Activated CD8-positive, alpha-beta T cell treated with anti-CD3 and anti-CD28 coated beads for 36 hours (primary cell): ENCODE measurements around the gene ESPL1. TPM values are rescaled to one million over a fixed set of nuclear protein-coding genes. Genes with fewer than 3 reads are reported as not detected.

Experiments used
- ATAC-seq: fragments of 200-7000 bp; cut with Tn5 transposase; one replicate; pipeline ENCODE4 v1.10.0; 2021; ENCODE audit warnings: mild to moderate bottlenecking, moderate library complexity
- CTCF ChIA-PET: fragments of 350-600 bp; sonication (Branson Sonifier 250); formaldehyde crosslinking; loops from one replicate; lab custom pipeline; 2021; ENCODE audit warnings: antibody characterized with exemption; lab: Charles Lee
- POLR2A ChIA-PET: fragments of 350-600 bp; sonication (Branson Sonifier 250); formaldehyde crosslinking; loops from one replicate; lab custom pipeline; 2021; ENCODE audit warnings: antibody characterized with exemption; lab: Charles Lee
- DNase-seq: peaks from one replicate; pipeline ENCODE4 v3.0.0-alpha.2; 2020
- H3K27ac Mint-ChIP-seq: one replicate; pipeline ENCODE4 v1.8.0; 2021; ENCODE audit warnings: mild to moderate bottlenecking, mixed read lengths
- H3K27me3 Mint-ChIP-seq: one replicate; pipeline ENCODE4 v1.8.0; 2021; ENCODE audit warnings: mixed read lengths
- H3K36me3 Mint-ChIP-seq: one replicate; pipeline ENCODE4 v1.8.0; 2021; ENCODE audit warnings: low read depth, mixed read lengths
- H3K4me1 Mint-ChIP-seq: one replicate; pipeline ENCODE4 v1.8.0; 2021; ENCODE audit warnings: low read depth, mixed read lengths
- H3K4me3 Mint-ChIP-seq: one replicate; pipeline ENCODE4 v1.8.0; 2021; ENCODE audit warnings: mild to moderate bottlenecking, moderate library complexity, mixed read lengths
- H3K9me3 Mint-ChIP-seq: one replicate; pipeline ENCODE4 v1.8.0; 2021; ENCODE audit warnings: mixed read lengths
- intact Hi-C: fragments of 100-400 bp; cut with micrococcal nuclease; formaldehyde crosslinking; loops from one replicate; pipeline ENCODE4 v1.10.0; 2022
- total RNA-seq, 2 experiments: library from RNA; stranded (reverse); gene quantifications; one replicate each; pipeline ENCODE4 v1.2.3, GENCODE V29; 2021
- TF ChIP-seq, protein P1 (sequence below): fragments of 200-600 bp; IDR thresholded peaks from one replicate; pipeline ENCODE4 v1.8.0; 2022; ENCODE audit warnings: antibody characterized with exemption, mild to moderate bottlenecking

The ESPL1 gene
- total RNA-seq, 2 experiments from 2014 or later: 62.1 to 63.4 TPM

- intact Hi-C loops: no loop called here
- Mint-ChIP-seq H3K27me3 (no peaks in the 10 kb centered on the region), H3K36me3 (peaks cover 2% of the 10 kb centered on the region), H3K9me3 (no peaks in the 10 kb centered on the region), H3K4me3 (peak overlapping the region; percentile 78), H3K27ac (peak overlapping the region; percentile 89), H3K4me1 (peaks cover 62% of the 10 kb centered on the region)
- POLR2A ChIA-PET: interaction anchor here (0.6 to 1.0 kb wide), 2 partner anchors 13 to 24 kb away, joined by 3 read pairs; no protein-coding TSS in a partner anchor
- ATAC-seq (no peak), DNase-seq (peak; percentile 46)
- TF ChIP-seq, protein P1, sequence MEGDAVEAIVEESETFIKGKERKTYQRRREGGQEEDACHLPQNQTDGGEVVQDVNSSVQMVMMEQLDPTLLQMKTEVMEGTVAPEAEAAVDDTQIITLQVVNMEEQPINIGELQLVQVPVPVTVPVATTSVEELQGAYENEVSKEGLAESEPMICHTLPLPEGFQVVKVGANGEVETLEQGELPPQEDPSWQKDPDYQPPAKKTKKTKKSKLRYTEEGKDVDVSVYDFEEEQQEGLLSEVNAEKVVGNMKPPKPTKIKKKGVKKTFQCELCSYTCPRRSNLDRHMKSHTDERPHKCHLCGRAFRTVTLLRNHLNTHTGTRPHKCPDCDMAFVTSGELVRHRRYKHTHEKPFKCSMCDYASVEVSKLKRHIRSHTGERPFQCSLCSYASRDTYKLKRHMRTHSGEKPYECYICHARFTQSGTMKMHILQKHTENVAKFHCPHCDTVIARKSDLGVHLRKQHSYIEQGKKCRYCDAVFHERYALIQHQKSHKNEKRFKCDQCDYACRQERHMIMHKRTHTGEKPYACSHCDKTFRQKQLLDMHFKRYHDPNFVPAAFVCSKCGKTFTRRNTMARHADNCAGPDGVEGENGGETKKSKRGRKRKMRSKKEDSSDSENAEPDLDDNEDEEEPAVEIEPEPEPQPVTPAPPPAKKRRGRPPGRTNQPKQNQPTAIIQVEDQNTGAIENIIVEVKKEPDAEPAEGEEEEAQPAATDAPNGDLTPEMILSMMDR: no peak
- CTCF ChIA-PET: interaction anchor here (1.1 to 2.3 kb wide), 4 partner anchors 10 to 64 kb away, joined by 4 to 9 read pairs (median 4); no protein-coding TSS in a partner anchor
These were observed 44.6 kb upstream of the ESPL1 start for GRCh38 chr12:53223389-53224060.

DNA sequence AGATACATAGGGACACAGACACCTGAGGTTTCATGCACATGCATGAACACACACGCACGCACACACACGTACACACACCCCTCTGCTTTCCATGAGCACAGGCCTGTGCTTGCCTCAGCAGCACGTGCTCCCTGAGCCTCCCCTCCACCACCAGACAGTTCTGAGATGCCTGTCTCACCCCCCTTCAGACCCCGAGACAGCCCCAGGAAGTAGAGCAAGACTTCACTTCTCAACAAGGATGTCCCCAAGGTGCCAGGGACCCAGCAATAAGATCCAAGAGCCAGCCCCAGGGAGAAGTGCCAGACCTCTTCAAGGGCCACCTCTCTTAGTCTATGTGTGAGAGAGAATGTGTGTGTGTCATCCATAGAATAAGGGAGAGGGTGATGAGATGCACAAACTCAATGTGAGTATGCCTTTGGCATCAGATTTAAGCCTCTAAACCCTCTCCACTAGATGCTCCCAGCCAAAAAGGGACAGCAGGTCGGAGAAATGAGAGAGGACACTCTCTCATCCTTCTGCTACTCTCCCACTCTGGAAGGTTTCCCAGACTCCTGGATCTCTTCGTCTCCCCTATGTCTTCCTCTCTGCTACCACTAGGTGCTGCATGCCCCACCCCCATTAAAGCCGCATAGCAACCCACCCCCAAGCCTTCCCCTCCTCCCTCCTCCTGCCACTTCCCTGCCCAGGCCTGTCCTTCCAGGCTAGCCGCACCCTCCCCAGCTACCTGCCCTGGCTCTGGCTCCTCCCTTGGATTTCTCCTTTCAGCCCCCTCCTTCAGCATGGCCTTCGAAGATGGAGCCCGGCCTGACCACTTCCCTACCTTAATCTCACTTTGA, 43.8 kb upstream of the ESPL1 start:
- POLR2A ChIA-PET: interaction anchor here (0.8 to 1.1 kb wide), 2 partner anchors 9 to 122 kb away, joined by 3 read pairs; no protein-coding TSS in a partner anchor
- Mint-ChIP-seq H3K4me1 (peaks cover 63% of the 10 kb centered on the region), H3K9me3 (no peaks in the 10 kb centered on the region), H3K4me3 (peak overlapping the region; percentile 78), H3K36me3 (peaks cover 2% of the 10 kb centered on the region), H3K27ac (peak overlapping the region; percentile 83), H3K27me3 (no peaks in the 10 kb centered on the region)
- CTCF ChIA-PET: interaction anchor here (1.3 to 2.3 kb wide), 4 partner anchors 11 to 64 kb away, joined by 3 to 9 read pairs (median 4); no protein-coding TSS in a partner anchor
- DNase-seq: peak; percentile 58
- TF ChIP-seq, protein P1: peak; percentile 24
- intact Hi-C loops: no loop called here
- ATAC-seq: no peak

GRCh38 chr12:53224897-53225634, 43.0 kb upstream of the ESPL1 start:
- H3K4me1 Mint-ChIP-seq: peaks cover 66% of the 10 kb centered on the region

DNA sequence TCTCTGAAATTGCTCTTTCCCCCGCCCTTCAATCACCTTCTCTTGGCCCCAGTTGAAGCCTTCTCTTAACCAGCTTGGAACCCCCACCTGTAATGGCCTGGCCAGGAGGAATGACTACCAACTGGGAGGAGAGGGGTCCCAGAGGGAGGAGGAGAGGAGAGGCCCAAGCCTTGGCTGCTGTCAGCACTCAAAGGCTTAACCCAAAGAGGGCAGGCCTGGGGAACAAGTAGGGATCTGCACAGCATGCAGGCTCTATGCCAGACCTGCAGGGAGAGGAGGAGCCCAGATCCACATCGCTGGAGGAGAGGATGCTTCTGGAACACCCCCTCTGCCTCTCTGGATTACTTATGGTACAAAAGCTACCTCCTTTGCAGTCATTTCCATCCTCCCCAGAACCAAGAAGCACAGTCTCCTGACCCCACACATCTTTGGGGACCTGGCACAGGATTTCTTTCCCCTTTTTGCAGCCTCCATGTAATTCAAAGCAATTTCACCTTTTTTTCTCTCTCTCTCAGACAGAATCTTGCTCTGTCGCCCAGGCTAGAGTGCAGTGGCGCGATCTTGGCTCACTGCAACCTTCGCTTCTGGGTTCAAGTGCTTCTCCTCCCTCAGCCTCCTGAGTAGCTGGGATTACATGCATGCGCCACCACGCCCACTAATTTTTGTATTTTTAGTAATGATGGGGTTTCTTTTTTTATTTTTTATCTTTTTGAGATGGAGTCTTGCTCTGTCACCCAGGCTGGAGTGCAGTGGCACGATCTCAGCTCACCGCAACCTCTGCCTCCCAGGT, 42.3 kb upstream of the ESPL1 start:
- DNase-seq (no peak), ATAC-seq (no peak)
- peaks cover 68% of the 10 kb centered on the region for H3K4me1 Mint-ChIP-seq
- ChIA-PET POLR2A (interaction anchor here (1.0 to 1.3 kb wide), 4 partner anchors 8 to 123 kb away, joined by 3 read pairs; no protein-coding TSS in a partner anchor), CTCF (interaction anchor here (0.9 to 1.5 kb wide), 3 partner anchors 14 to 37 kb away, joined by 3 read pairs; no protein-coding TSS in a partner anchor)
- TF ChIP-seq, protein P1: no peak
- no peak overlapping the region for H3K4me3 Mint-ChIP-seq
- no peaks in the 10 kb centered on the region for H3K27me3 Mint-ChIP-seq
- no peaks in the 10 kb centered on the region for H3K9me3 Mint-ChIP-seq
- intact Hi-C loops: no loop called here
- peaks cover 2% of the 10 kb centered on the region for H3K36me3 Mint-ChIP-seq
- H3K27ac Mint-ChIP-seq: peak overlapping the region; percentile 83

More at GRCh38 chr12:53224897-53225634, 43.0 kb upstream of the ESPL1 start:
- peaks cover 2% of the 10 kb centered on the region for H3K36me3 Mint-ChIP-seq
- ATAC-seq: no peak
- no peak for DNase-seq
- intact Hi-C loops: no loop called here
- ChIA-PET CTCF (interaction anchor here (0.9 to 1.5 kb wide), 3 partner anchors 14 to 38 kb away, joined by 3 read pairs; no protein-coding TSS in a partner anchor), POLR2A (interaction anchor here (0.8 to 1.1 kb wide), 3 partner anchors 9 to 122 kb away, joined by 3 read pairs; no protein-coding TSS in a partner anchor)
- peak overlapping the region; percentile 83 for H3K27ac Mint-ChIP-seq
- peak overlapping the region; percentile 5 for H3K4me3 Mint-ChIP-seq
- no peaks in the 10 kb centered on the region for H3K27me3 Mint-ChIP-seq
- TF ChIP-seq, protein P1: no peak
- no peaks in the 10 kb centered on the region for H3K9me3 Mint-ChIP-seq
